Thyroid gland (tissue), 4 donors: ENCODE measurements around the gene NUAK1.

Experiments
- CTCF ChIP-seq, 6 experiments: fragments of 200-600 bp in 3 of 6; fragments of 450-650 bp in 3 of 6; sonication (generic) in 3 of 6; IDR thresholded peaks; one replicate each; pipeline ENCODE4 v1.5.1; 2016 to 2019; ENCODE audit warnings: antibody characterized with exemption in 6 of 6, mild to moderate bottlenecking in 2 of 6, inconsistent platforms in 1 of 6, moderate library complexity in 1 of 6
- POLR2A ChIP-seq, 2 donors: fragments of 450-650 bp; IDR thresholded peaks; one replicate each; pipeline ENCODE4 v1.6.1; 2017; ENCODE audit warnings: antibody characterized with exemption in 2 of 2, mild to moderate bottlenecking in 2 of 2, moderate library complexity in 1 of 2

GRCh38 chr12:106093246-106093645, 45.5 kb downstream of the NUAK1 start:
- TF ChIP-seq CTCF (IDR thresholded peaks at IDR 0.05) (no peak), POLR2A (IDR thresholded peaks at IDR 0.05) (no peak)
